ENCODE data around the gene THAP3. TPM values are rescaled to one million over a fixed set of nuclear protein-coding genes. Genes with fewer than 3 reads are reported as not detected.

Gene THAP3
- total and polyA plus RNA-seq, 9 of the 15 experiments (the other 6 are each of a cell fraction or from before 2014, with no cell fraction given) = 1.9 to 31.2 (median 18.2) TPM

- TF ChIP-seq, protein P1, sequence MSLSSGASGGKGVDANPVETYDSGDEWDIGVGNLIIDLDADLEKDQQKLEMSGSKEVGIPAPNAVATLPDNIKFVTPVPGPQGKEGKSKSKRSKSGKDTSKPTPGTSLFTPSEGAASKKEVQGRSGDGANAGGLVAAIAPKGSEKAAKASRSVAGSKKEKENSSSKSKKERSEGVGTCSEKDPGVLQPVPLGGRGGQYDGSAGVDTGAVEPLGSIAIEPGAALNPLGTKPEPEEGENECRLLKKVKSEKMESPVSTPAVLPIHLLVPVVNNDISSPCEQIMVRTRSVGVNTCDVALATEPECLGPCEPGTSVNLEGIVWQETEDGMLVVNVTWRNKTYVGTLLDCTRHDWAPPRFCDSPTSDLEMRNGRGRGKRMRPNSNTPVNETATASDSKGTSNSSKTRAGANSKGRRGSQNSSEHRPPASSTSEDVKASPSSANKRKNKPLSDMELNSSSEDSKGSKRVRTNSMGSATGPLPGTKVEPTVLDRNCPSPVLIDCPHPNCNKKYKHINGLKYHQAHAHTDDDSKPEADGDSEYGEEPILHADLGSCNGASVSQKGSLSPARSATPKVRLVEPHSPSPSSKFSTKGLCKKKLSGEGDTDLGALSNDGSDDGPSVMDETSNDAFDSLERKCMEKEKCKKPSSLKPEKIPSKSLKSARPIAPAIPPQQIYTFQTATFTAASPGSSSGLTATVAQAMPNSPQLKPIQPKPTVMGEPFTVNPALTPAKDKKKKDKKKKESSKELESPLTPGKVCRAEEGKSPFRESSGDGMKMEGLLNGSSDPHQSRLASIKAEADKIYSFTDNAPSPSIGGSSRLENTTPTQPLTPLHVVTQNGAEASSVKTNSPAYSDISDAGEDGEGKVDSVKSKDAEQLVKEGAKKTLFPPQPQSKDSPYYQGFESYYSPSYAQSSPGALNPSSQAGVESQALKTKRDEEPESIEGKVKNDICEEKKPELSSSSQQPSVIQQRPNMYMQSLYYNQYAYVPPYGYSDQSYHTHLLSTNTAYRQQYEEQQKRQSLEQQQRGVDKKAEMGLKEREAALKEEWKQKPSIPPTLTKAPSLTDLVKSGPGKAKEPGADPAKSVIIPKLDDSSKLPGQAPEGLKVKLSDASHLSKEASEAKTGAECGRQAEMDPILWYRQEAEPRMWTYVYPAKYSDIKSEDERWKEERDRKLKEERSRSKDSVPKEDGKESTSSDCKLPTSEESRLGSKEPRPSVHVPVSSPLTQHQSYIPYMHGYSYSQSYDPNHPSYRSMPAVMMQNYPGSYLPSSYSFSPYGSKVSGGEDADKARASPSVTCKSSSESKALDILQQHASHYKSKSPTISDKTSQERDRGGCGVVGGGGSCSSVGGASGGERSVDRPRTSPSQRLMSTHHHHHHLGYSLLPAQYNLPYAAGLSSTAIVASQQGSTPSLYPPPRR (CRISPR knock-in tag; IDR thresholded peaks at IDR 0.05; ENCODE audit: borderline replicate concordance) = no peak
- TF ChIP-seq TFE3 (CRISPR knock-in tag; IDR thresholded peaks at IDR 0.05) (no peak), NKRF (IDR thresholded peaks at IDR 0.05; ENCODE audit: borderline replicate concordance) (no peak)
These were observed 40.3 kb upstream of the THAP3 start (continued) for GRCh38 chr1:6584126-6585080.

Data from K562 (cell line).